NB4 (cell line): ENCODE results near the gene CRB3.
A peak's percentile ranks its signal among the peaks of the same experiment; 100 is the strongest.
"Not testable (repeated sequence)": the region's sequence is repeated elsewhere in the genome, so short reads cannot be mapped to it uniquely, and the experiment has no call there.

Experiments used
- DNase-seq: peaks from one replicate; pipeline ENCODE4 v3.0.0; 2010; ENCODE audit warnings: low read depth
- H3K4me3 ChIP-seq: one replicate; pipeline ENCODE4 v1.5.1; 2011; ENCODE audit warnings: mild to moderate bottlenecking, low read depth, low read length, moderate library complexity
- CTCF ChIP-seq: IDR thresholded peaks from one replicate; pipeline ENCODE4 v1.5.1; 2012; ENCODE audit warnings: low read depth, low read length
- MAX ChIP-seq: IDR thresholded peaks from 2 replicates; pipeline ENCODE4 v1.6.1; 2011; ENCODE audit warnings: low read depth, low read length
- MYC ChIP-seq: IDR thresholded peaks from 2 replicates; pipeline ENCODE4 v1.6.1; 2011; ENCODE audit warnings: low read depth, low read length
- POLR2A ChIP-seq: IDR thresholded peaks from 2 replicates; pipeline ENCODE4 v1.6.1; 2011; ENCODE audit warnings: mild to moderate bottlenecking; ENCODE audit not compliant: insufficient read length; ENCODE audit errors: extremely low read depth

The CRB3 gene

GRCh38 chr19:6424939-6425731 is 38.9 kb upstream of the CRB3 start:
- TF ChIP-seq MAX (peak; percentile 99), POLR2A (no peak), CTCF (no peak), MYC (peak; percentile 67)
- H3K4me3 ChIP-seq = no peak overlapping the region
- peak; percentile 99 for DNase-seq

- TF ChIP-seq MYC = no peak; the same call in 1 of the 2 replicates
- no peak for TF ChIP-seq POLR2A
- TF ChIP-seq CTCF = peak; percentile 43
- TF ChIP-seq MAX = no peak
- DNase-seq = peak; percentile 66
Measured at GRCh38 chr19:6425732-6426620, 38.1 kb upstream of the CRB3 start.

GRCh38 chr19:6427131-6427530 is 36.9 kb upstream of the CRB3 start:
- TF ChIP-seq MYC = no peak
- no peak for TF ChIP-seq MAX
- no peak for TF ChIP-seq CTCF
- no peak for TF ChIP-seq POLR2A
- no peak overlapping the region for H3K4me3 ChIP-seq
- DNase-seq = no peak

More at GRCh38 chr19:6425732-6426620, 38.1 kb upstream of the CRB3 start:
- no peak overlapping the region for H3K4me3 ChIP-seq

- not testable (repeated sequence) for H3K4me3 ChIP-seq
Measured at GRCh38 chr19:6428692-6429418, 35.2 kb upstream of the CRB3 start.

GRCh38 chr19:6429419-6430221 is 34.5 kb upstream of the CRB3 start:
- no peak for DNase-seq
- TF ChIP-seq MAX (peak; percentile 27; the same call in 1 of the 2 replicates), POLR2A (no peak)
- H3K4me3 ChIP-seq = no peak overlapping the region

More at GRCh38 chr19:6428692-6429418, 35.2 kb upstream of the CRB3 start:
- DNase-seq = not testable (repeated sequence)

- no peak for TF ChIP-seq POLR2A
- TF ChIP-seq MAX = no peak
- TF ChIP-seq CTCF = no peak
- TF ChIP-seq MYC = no peak
- DNase-seq = no peak
- no peak overlapping the region for H3K4me3 ChIP-seq
Measured at GRCh38 chr19:6431891-6432290, 32.2 kb upstream of the CRB3 start.
